Raji (cell line): Measurements from ENCODE around the gene RAB27B.

Source experiments
- POLR2A ChIP-seq: IDR thresholded peaks from 2 replicates; pipeline ENCODE4 v1.6.1; 2011; ENCODE audit warnings: low read depth, low read length, control low read depth; ENCODE audit not compliant: insufficient read depth

RAB27B gene

GRCh38 chr18:54843314-54843713 lies 15.0 kb downstream of the RAB27B start:
- TF ChIP-seq POLR2A, result no peak

DNA sequence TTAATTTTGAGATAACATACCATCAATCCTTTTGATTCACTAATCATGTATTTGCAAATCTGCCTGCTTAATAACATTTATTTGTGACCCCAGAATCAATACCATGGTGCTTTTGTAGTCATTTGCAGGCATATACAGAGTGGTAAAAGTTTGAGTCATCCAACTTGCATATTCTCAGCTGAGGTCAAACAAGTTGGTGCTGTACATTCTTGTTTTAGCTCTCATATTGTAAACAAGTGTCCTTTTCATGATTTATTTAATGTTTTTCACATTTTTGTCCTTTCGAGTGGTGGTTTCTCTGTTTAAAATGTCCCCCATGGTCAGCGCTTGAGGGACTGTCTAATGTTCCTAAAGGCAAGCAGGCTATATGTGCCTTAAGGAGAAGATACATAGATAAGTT lies 17.5 kb downstream of the RAB27B start:
- TF ChIP-seq POLR2A, result no peak

- no peak for TF ChIP-seq POLR2A
These were observed 19.8 kb downstream of the RAB27B start for GRCh38 chr18:54848121-54848520.

DNA sequence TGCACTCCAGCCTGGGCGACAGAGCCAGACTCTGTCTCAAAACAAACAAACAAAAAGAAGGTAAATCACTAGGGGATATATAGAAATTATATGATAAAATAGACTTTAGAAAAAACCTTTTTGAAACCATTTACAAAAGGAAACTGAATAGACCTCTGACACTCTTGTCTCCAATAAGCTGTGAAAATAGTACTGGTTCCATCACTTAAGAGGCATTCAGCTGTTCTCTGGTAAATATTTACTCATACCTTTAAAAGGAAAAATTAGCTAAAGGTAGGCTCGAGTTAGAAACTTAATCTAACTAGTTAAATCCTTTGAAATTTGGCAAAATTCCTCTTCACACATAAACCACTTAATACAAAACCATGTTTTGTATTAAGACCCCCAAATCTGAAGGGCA lies 21.4 kb downstream of the RAB27B start:
- no peak for TF ChIP-seq POLR2A

- no peak for TF ChIP-seq POLR2A
These were observed 22.3 kb downstream of the RAB27B start for GRCh38 chr18:54850598-54850997.

GRCh38 chr18:54852780-54853675 lies 24.8 kb downstream of the RAB27B start:
- TF ChIP-seq POLR2A, result no peak

- TF ChIP-seq POLR2A, result no peak
These were observed 27.9 kb downstream of the RAB27B start for GRCh38 chr18:54856105-54856646.

GRCh38 chr18:54857499-54857898 lies 29.2 kb downstream of the RAB27B start:
- TF ChIP-seq POLR2A, result no peak

DNA sequence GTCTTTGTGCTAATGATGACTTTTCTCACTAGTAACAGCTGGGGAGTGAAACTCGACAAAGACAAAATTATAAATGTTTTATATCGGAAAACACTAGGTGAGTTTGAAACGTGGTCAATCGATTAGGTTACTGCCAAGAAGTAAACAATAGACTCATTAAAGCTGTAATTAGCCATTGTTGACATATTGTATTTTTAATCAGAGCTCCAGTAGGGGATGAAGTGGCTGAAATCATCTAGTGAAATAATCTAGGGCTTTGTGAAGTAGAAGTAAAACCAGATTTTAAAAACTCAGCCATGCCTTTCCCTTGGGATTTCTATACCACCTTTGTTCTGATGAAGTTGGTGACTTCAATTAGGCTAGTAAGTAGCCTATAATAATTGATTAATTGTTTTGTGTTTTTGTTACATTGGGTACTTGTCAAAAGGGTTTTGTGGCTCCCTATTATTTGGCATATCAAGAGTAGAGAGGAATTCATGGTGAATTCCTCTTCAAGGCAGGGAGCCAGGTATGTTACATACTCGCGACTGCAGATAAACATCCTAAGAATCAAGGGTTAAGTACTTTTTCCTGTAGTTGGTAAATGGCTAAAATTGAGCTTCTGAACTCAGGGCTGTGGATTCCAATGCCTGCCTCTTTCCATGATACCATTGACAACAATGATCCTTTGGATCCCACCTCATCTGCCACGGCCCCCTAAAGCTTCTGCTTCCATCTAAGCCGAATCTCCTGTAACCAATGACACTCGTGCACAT lies 31.6 kb downstream of the RAB27B start:
- no peak for TF ChIP-seq POLR2A

DNA sequence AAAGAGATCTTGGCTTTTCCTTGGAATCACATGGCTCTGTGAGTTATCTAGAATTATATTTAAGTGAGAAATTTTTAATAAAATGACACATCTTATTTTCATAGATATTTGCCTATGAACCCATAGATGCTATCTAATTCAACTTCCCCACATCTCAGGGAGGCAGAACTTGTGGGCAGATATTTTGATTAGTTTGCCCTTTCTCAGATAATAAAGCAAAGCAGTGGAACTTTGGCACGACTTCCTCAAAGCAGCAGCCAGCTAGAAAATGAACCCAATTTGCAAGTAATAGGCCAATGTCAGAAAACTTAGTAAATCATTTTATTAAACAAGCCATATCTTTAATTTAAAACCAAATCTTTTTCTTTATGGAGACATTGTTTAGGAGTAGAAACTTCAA lies 32.7 kb downstream of the RAB27B start:
- TF ChIP-seq POLR2A, result no peak

GRCh38 chr18:54867131-54867530 lies 38.9 kb downstream of the RAB27B start:
- no peak for TF ChIP-seq POLR2A

- TF ChIP-seq POLR2A, result no peak
These were observed 43.0 kb downstream of the RAB27B start for GRCh38 chr18:54871231-54871630.

- no peak for TF ChIP-seq POLR2A
These were observed 44.4 kb downstream of the RAB27B start for GRCh38 chr18:54872681-54873080.

DNA sequence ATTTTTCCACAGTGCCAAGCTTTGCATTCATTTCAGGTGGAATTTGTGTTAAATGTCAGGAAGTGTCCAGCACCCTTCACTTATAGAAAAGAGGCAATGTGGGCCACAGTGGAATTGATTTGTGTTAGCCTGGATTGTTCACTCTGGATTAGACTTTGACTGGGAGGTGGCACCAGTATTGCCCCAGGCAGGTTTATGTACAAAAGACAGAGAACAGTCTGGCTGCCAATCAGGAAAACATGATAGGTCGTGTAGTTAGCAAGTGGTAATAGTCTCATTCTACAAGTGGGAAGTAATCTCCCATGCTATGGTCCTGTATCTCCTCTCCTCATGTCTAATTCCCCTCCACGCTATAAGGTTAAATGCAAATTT lies 45.6 kb downstream of the RAB27B start:
- no peak for TF ChIP-seq POLR2A

DNA sequence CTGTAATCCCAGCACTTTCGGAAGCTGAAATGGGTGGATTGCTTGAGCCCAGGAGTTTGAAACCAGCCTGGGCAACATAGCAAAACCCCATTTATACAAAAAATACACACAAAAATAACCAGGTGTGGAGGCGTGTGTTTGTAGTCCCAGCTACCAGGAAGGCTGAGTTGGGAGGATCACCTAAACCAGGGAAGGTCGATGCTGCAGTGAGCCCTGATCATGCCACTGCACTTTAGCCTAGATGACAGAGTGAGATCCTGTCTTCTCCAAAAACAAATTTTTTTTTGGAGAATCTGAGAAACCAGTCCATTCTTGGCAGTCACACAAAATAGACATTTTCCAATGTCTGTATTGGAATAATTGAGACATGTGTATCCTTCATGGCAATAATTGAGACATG lies 46.8 kb downstream of the RAB27B start:
- TF ChIP-seq POLR2A, result no peak

- TF ChIP-seq POLR2A, result no peak
These were observed 48.8 kb downstream of the RAB27B start for GRCh38 chr18:54877076-54877475.
